NCI-H2081 treated with DMSO at 0.1 percent for 48 hours (cell line): ENCODE measurements around the gene TTC39A.
"Not testable (repeated sequence)": the region's sequence is repeated elsewhere in the genome, so short reads cannot be mapped to it uniquely, and the experiment has no call there.

Experiments
- DNase-seq: peaks from one replicate; lab custom pipeline; 2025; lab: John Stamatoyannopoulos, UW

Gene TTC39A

DNA sequence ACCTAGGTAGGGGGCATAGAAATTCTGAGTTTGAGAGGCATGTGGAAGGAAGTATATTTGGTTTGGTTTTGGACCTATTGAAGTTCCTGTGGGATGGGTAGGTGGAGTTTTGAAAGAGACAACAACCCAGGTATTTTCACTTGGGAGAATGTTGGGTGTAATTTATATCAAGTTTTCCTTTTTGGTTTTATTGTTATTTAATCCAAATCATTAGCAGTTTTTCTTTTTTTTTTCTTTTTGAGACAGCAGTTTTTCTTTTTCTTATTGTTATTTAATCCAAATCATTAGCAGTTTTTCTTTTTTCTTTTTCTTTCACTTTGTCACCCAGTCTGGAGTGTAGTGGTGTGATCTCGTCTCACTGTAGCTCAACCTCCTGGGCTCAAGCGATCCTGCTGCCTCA lies 64.2 kb downstream of the TTC39A start:
- DNase-seq = no peak

DNA sequence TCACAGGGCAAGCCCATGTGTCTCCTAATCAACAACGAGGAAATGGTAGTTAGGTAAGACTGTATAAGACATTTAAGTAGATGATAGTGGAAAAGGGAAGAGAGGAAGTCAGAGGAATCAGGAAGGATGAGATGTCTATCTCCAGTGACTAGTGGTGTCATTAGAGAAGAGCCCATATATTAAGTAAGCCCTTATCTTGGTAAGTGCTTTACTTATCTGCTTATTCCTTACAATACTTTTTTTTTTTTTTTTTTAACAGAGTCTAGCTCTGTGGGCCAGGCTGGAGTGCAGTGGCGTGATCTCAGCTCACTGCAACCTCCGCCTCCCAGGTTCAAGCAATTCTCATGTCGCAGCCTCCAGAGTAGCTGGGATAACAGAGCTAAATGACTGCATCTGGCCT lies 64.7 kb downstream of the TTC39A start:
- DNase-seq = no peak

DNA sequence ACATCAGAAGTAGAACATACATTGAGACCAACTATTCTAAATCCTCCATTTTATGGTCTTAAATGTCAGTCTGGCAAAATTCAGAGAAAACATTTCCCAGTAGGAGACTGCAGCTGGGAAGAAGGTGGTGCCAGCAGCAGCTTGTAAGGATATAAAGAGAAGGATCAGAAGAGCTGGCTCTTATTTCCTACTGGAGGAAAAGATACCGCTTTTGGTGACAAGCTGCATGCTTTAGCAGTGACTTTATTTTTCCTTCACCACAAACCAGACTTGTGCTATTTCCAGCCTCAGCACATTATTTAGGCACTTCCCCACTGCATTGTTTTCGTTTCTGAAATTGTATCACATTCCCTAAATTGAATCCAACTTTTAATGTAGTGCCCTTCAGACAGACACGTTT lies 65.9 kb downstream of the TTC39A start:
- no peak for DNase-seq

DNA sequence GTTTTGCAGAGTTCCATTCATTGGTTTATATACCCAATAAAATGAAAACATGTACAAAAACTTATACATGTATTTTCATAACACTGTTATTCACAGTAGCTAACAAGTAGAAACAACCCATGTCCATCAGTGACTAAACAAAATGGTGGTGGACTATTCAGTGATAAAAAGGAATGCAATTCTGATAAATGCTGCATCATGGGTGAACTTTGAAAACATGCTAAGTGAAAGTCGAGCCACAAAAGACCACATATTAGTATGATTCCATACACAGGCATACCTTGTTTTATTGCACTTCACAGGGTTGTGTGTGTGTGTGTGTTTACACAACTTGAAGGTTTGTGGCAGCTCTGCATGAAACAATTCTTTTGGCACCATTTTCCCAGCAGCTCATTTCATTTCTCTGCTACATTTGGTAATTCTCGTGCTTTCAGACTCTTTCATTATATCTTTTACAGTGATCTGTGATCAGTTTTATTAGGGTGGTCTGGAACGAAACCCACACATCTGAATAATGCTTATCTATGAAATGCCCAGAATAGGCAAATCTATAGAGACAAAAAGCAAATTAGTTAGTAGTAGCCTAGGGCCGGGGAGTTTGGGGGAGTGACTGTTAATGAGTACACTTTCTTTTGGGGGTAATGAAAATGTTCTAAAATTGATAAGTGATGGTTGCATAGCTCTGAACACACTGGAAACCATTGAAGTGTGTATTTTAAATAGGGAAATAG lies 67.0 kb downstream of the TTC39A start:
- no peak for DNase-seq

DNA sequence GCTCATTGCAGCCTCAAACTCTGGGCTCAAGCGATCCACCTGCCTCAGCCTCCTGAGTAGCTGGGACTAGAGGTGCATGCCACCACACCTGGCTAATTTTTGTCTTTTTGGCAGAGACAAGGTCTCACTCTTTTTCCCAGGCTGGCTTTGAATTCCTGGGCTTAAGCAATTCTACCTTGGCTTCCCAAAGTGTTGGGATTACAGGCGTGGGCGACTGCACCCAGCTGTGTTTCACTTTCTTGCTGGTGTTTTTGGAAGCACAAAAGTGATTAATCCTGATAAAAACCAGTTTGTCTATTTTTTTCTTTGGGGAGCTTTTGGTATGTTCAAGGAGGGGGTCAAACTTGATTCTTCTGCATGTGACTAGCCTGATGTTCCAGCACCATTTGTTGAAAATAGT lies 75.0 kb downstream of the TTC39A start:
- DNase-seq = no peak

DNA sequence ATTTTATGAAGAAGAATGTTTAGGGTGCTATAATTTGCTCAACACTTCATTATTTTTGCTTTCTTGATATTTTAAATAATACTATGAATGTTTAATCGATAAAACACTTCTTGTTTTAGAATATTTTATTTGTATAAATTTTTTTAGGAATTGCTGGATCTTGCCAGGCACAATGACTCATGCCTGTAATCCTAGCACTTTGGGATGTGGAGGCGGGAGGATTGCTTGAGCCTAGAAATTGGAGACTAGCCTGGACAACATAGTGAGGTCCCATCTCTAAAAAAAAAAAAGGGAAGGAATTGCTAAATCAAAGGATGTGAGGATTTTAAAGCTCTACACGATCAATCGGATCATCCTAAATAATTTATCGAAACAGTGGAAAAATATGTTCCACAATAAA lies 76.7 kb downstream of the TTC39A start:
- DNase-seq = no peak

DNA sequence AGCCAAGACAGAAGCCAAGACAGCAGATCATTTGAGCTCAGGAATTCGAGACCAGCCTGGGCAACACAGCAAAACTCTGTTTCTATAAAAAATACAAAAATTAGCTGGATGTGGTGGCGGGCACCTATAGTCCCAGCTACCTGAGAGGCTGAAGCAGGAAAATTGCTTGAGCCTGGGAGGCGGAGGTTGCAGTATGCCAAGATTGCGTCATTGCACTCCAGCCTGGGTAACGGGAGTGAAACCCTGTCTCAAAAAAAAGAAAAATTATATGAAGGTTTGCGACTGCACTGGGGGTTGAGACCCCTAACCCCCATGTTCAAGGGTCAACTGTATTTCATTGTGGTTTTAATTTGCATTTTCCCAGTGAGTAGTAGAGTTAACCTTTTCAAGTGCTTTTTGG lies 78.0 kb downstream of the TTC39A start:
- DNase-seq = no peak

DNA sequence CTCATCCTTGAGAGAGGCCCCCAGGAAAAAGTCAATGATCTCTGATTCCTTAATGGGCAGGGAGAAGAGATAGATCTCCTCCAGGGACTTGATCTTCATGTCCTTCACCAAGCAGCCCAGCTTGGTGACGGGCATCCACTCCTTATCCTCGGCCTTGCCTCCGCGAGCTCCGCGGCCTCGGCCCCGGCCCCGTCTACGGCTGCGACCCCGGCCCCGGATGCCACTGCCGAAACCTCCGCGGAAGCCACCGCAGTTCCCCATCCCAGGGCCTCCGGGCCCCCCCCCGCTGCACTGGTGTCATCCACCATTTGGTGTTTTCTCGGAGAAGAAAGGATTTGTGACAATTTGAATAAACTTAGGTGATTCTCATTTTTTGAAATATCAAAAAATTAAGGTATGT lies 79.2 kb downstream of the TTC39A start:
- not testable (repeated sequence) for DNase-seq

DNA sequence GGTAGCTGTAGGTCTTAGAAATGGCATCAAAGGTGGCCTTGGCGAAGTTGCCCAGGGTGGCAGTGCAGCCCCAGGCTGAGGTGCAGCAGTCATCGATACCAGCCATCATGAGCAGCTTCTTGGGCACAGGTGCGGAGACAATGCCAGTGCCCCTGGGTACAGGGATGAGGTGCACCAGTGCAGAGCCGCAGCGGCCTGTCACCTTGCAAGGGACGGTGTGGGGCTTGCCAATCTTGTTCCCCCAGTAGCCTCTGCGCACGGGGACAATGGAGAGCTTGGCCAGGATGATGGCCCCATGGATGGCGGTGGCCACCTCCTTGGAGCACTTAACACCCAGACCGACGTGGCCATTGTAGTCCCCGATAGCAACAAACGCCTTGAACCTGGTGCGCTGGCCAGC lies 79.6 kb downstream of the TTC39A start:
- not testable (repeated sequence) for DNase-seq

DNA sequence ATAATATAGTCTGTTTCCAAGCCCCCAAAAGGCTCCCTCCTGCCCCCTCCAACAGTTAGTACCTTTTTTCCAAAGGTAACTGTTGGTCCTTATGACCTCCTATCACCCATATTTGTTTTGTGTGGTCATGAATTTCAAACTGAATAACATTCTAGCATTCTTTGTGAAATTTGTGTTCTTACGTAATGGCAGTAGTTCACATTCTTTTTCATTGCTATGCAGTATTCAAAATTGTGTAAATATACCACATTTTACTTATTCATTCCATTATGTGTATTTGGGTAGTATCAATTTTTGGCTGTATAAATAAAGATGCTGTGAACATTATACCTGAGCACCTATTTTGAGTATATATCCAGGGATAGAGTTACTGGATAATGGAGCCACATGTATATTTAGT lies 80.9 kb downstream of the TTC39A start:
- no peak for DNase-seq

DNA sequence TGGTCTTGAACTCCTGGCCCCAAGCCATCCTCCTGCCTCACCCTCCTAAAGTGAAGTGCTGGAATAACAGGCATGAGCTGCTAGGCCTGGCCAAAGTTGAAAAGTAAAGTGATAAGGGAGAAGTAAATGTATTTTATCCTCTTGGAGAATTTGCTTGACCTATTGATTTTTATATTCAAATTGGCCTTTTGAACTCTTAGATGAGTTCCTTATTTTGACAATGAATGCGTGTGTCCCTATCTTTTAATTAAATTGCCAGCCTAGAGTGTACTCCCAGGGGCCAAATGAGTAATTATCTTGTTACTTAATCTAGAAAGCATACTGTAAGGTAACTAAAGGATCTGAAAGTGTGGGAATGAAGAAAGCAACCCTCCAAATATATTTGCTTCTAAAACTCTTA lies 82.9 kb downstream of the TTC39A start:
- no peak for DNase-seq

DNA sequence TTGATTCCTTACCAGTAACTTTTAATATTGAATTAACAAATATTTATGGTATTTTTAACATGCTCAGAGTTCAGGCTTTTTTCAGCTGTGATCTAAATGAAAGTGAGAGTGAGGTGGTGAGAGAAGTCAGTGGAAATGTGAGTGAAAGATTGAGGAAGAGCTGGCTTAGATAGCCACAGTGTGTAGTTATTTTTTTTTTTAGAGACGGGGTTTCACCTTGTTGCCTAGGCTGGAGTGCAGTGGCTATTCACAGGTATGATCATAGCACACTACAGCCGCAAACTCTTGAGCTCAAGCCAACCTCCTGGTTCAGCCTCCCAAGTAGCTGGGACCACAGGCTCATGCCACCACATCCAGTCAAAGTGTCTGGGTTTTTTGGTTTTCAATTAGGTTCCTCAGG lies 83.3 kb downstream of the TTC39A start:
- no peak for DNase-seq

DNA sequence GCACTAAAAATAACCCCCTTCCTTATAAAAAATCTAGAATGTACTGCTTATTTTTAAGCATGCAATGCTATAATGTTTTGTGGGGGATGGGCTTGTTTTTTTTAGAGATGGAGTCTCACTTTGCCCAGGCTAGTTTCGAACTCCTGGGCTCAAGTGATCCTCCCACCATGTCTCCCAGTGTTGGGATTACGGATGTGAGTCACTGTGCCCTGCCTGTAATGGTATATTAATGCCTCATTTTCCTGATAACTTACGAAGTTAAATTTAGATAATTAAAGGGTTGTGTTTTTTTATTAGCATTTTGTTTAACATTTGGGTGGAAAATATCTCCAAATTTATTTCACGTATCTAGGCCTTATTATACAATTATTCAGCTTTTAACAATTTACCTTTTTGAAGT lies 87.8 kb downstream of the TTC39A start:
- DNase-seq = no peak

DNA sequence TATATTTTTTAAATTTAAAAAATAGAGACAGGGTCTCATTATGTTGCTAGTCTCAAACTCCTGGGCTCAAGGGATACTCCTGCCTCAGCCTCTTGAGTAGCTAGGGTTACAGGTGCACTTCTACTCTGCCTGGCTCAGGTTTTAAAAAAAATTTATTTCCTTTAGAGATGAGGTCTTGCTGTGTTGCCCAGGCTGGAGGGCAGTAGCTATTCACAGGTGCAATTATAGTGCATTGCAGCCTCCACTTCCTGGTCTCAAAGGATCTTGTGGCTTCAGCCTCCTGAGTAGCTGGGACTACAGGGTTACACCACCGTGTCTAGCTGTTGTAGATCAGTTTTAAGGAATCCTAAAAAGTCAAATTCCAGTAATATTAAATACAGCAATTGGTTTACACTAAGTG lies 89.2 kb downstream of the TTC39A start:
- DNase-seq = no peak

DNA sequence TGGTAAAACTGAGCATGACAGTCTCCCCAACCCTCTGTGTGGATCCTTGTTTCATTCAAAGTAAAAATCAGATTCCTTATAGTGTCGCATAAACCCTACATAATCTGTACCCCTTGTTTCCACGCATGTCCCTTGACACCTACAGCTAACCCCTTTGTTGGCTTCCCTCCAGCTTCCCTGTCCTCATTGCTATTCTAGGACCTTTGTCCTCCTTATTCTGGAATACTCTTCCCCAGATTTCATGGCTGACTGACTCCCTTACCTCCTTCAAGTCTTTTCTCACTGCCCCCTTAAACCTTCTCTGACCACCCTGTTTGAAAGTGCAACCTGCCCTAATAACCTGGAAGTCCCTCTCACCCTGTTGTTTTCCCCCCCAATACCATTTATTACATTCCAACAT lies 90.3 kb downstream of the TTC39A start:
- DNase-seq = no peak

DNA sequence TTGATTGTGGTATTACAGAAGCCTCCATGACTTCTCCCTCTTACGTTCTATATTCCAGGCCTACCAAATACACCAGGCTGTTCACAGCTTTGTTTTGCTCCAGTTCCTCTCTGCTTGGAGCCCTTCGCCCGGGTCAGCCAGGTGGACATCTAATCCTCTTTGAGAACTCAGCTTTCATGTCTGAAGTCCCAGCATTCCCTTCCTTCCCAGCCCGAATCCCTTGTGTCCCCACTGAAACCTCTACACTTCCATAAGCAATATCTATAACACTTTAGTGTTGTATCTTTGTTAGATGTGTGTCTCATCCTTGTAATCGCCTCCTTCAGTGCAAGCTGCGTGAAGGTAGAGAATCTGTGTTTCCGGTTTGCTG lies 92.3 kb downstream of the TTC39A start:
- DNase-seq = no peak

DNA sequence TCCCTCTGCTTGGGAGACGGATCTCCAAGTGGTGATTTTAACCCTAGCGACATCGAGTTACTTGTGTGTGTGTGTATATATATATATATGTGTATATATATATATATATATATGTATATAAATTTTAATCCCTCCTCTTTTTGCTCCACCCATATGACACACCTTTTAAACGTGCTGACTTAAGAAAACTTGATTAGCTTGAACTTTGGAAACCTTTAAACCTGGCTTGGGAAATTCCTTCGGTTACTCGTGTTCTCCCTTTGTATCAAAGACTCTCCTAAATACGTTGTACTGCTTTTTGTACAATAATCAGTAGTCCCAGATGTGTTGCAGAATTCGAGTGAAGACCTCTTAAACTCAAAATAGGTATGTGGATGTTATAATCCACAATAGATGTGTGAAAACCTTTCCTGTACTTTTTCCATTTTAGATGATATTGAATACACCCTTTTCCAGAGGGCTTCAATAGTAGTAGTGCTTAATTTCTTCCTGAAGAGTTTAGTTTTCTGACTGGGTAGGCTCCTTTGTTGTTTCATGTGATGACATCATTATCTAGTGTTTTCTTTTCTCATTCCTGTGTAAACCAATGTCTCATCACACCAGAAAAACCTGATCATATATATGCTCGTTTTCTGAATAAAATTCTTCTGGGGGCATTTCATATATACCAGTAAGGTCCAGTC lies 92.9 kb downstream of the TTC39A start:
- DNase-seq = no peak
